PC-9 (cell line): ENCODE data around the gene MTPN. TPM values are rescaled to one million over a fixed set of nuclear protein-coding genes. Genes with fewer than 3 reads are reported as not detected.

Source experiments
- BruUV-seq: library from RNA; stranded (reverse); fragments of 400-500 nt; replicated peaks from 2 replicates; lab custom pipeline; 2021; lab: Mats Ljungman, UMichigan
- CTCF ChIA-PET: fragments of 300-600 bp; sonication (Branson Sonifier 250); formaldehyde crosslinking; loops from one replicate; lab custom pipeline; 2022; ENCODE audit warnings: antibody characterized with exemption; lab: Charles Lee
- POLR2A ChIA-PET: fragments of 300-600 bp; sonication (Branson Sonifier 250); formaldehyde crosslinking; loops from one replicate; lab custom pipeline; 2022; ENCODE audit warnings: antibody characterized with exemption; ENCODE audit not compliant: unreplicated experiment; lab: Charles Lee
- DNase-seq, 2 experiments: peaks; one replicate each; pipeline versions ENCODE4 v3.0.0 to v3.0.0-alpha.2; 2015 to 2022; ENCODE audit warnings: mixed read lengths in 1 of 2
- H2AFZ ChIP-seq: fragments of 200-600 bp; sonication (generic); 2 replicates; pipeline ENCODE4 v1.8.1; 2017; ENCODE audit warnings: antibody characterized with exemption
- H3F3A ChIP-seq: fragments of 200-600 bp; sonication (generic); 2 replicates; pipeline ENCODE4 v1.8.1; 2017; ENCODE audit warnings: antibody characterized with exemption, mild to moderate bottlenecking, low read depth; ENCODE audit not compliant: insufficient read depth
- H3K27ac ChIP-seq: fragments of 200-600 bp; sonication (generic); 2 replicates; pipeline ENCODE4 v1.6.1; 2016; ENCODE audit warnings: mixed run types
- H3K27me3 ChIP-seq: fragments of 200-600 bp; sonication (generic); 2 replicates; pipeline ENCODE4 v1.6.1; 2016; ENCODE audit warnings: low read depth, mixed run types; ENCODE audit not compliant: insufficient read depth
- H3K36me3 ChIP-seq: fragments of 200-600 bp; sonication (generic); 2 replicates; pipeline ENCODE4 v1.6.1; 2016; ENCODE audit warnings: low read depth, mixed run types
- H3K4me1 ChIP-seq: fragments of 200-600 bp; sonication (generic); replicated peaks from 2 replicates; pipeline ENCODE4 v1.6.1; 2016; ENCODE audit warnings: mixed run types; ENCODE audit not compliant: insufficient read depth
- H3K4me2 ChIP-seq: fragments of 200-600 bp; sonication (generic); 2 replicates; pipeline ENCODE4 v1.6.1; 2017; ENCODE audit warnings: mixed run types
- H3K4me3 ChIP-seq: fragments of 200-600 bp; sonication (generic); 2 replicates; pipeline ENCODE4 v1.6.1; 2016; ENCODE audit warnings: mixed run types
- H3K79me2 ChIP-seq: fragments of 200-600 bp; sonication (generic); 2 replicates; pipeline ENCODE4 v1.6.1; 2017; ENCODE audit warnings: low read depth, mixed run types
- H3K9me2 ChIP-seq: fragments of 200-600 bp; sonication (generic); 2 replicates; pipeline ENCODE4 v1.8.1; 2017; ENCODE audit warnings: mild to moderate bottlenecking; ENCODE audit not compliant: insufficient read depth
- H3K9me3 ChIP-seq: fragments of 200-600 bp; sonication (generic); 2 replicates; pipeline ENCODE4 v1.8.1; 2016; ENCODE audit warnings: low read depth; ENCODE audit not compliant: insufficient read depth
- H4K20me1 ChIP-seq: fragments of 200-600 bp; sonication (generic); 2 replicates; pipeline ENCODE4 v1.8.1; 2017; ENCODE audit not compliant: insufficient read depth
- EZH2 ChIP-seq: fragments of 200-600 bp; sonication (generic); IDR thresholded peaks from 2 replicates; pipeline ENCODE4 v1.8.0; 2017; ENCODE audit warnings: antibody characterized with exemption, low read depth
- intact Hi-C: fragments of 100-400 bp; cut with micrococcal nuclease; formaldehyde crosslinking; loops from one replicate; pipeline ENCODE4 v1.10.0; 2022; ENCODE audit not compliant: unreplicated experiment
- total RNA-seq: library from RNA; stranded (reverse); gene quantifications from 2 replicates; pipeline ENCODE4 v1.2.3, GENCODE V29; 2021
- TF ChIP-seq, protein P1 (sequence below): fragments of 200-600 bp; sonication (generic); conservative IDR thresholded peaks from 2 replicates; pipeline ENCODE4 v1.6.1; 2017; ENCODE audit warnings: mixed run types, antibody characterized with exemption, mild to moderate bottlenecking, moderate library complexity

MTPN gene
- total RNA-seq, 1 experiment from 2014 or later: 212 TPM

DNA sequence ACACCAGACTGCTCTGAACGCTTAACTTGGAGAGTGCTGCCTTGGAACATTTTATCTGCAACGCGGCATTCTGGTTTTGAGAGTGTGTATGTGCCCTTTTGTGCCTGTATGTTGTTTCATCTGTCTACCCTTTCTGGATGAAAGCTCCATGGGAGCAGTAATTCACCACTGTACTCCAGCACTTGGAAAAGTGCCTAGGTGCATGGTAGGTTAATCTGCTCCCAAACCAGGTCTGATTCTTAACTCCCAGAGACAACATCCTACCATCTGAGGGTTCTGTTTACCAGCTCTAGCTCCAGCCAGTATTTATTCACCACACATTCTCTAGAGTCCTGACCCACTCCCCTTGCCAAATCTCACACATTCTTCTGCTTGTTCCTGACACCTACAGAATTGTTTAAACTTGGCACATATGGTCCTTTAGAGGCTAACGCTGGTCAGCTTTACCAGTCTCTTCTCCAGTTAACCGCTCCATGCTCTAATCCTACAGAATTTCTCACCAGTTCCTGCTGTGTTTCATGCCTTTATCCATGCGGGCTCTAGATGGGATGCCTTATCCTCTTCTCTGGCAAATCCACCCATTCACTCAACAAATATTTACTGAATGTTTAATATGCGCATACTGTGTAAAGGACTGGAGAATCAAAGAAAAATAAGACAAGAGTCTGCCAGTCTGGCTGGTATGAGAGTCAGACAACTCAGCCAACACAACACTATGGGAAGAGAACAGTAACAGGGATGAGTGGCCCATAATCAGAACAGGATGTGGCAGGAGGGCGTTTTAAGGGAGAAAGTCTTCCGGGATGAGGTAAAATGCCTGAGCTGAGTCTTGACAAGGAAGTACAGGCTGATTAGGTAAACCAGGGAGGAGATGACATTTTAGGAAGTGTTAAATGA, 46.3 kb downstream of the MTPN start:
- no TSS peak for BruUV-seq
- peaks cover 38% of the 10 kb centered on the region for H3K79me2 ChIP-seq
- H2AFZ ChIP-seq: no peak overlapping the region
- DNase-seq: no peak
- intact Hi-C loops: no loop called here
- H3F3A ChIP-seq: peaks cover 6% of the 10 kb centered on the region; the same call in 1 of the 2 replicates
- H3K27ac ChIP-seq: no peak overlapping the region; the same call in 1 of the 2 replicates
- peaks cover 22% of the 10 kb centered on the region; the same call in 1 of the 2 replicates for H3K36me3 ChIP-seq
- no peak overlapping the region for H3K4me3 ChIP-seq
- no peaks in the 10 kb centered on the region for H3K27me3 ChIP-seq
- CTCF ChIA-PET: interaction anchor here (0.6 kb wide), 1 partner anchor 62 kb away, joined by 3 read pairs; no protein-coding TSS in a partner anchor
- H3K9me3 ChIP-seq: no peaks in the 10 kb centered on the region; the same call in 1 of the 2 replicates
- H3K9me2 ChIP-seq: no peaks in the 10 kb centered on the region
- H3K4me1 ChIP-seq: no peaks in the 10 kb centered on the region
- peaks cover 28% of the 10 kb centered on the region; the same call in 1 of the 2 replicates for H4K20me1 ChIP-seq
- H3K4me2 ChIP-seq: no peak overlapping the region
- TF ChIP-seq, protein P1, sequence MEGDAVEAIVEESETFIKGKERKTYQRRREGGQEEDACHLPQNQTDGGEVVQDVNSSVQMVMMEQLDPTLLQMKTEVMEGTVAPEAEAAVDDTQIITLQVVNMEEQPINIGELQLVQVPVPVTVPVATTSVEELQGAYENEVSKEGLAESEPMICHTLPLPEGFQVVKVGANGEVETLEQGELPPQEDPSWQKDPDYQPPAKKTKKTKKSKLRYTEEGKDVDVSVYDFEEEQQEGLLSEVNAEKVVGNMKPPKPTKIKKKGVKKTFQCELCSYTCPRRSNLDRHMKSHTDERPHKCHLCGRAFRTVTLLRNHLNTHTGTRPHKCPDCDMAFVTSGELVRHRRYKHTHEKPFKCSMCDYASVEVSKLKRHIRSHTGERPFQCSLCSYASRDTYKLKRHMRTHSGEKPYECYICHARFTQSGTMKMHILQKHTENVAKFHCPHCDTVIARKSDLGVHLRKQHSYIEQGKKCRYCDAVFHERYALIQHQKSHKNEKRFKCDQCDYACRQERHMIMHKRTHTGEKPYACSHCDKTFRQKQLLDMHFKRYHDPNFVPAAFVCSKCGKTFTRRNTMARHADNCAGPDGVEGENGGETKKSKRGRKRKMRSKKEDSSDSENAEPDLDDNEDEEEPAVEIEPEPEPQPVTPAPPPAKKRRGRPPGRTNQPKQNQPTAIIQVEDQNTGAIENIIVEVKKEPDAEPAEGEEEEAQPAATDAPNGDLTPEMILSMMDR: no peak
- TF ChIP-seq EZH2: no peak
- POLR2A ChIA-PET: no interaction called here

DNA sequence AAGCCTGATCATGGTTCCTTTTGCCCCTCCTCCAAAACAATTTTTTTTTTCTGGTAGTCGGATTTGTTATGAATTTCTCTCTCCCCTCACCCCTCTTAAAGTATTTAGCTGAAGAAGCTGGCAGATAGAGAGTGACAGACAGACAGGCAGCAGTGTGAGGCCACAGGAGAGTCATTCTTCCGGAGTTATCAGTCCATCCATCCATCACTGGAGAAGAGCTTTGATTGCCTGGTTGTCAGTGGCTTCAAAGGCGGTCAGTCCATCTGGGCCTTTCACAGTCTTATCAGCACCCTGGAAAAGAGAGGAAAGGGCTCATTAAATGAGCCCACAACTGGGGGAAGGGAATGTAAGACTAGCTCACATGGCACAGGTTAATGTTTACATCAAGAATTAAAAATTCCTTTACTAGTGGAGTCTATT, 47.4 kb downstream of the MTPN start:
- H3K4me3 ChIP-seq: no peak overlapping the region
- H3K9me3 ChIP-seq: no peaks in the 10 kb centered on the region; the same call in 1 of the 2 replicates
- H3F3A ChIP-seq: peaks cover 9% of the 10 kb centered on the region; the same call in 1 of the 2 replicates
- H3K9me2 ChIP-seq: no peaks in the 10 kb centered on the region
- peaks cover 28% of the 10 kb centered on the region; the same call in 1 of the 2 replicates for H4K20me1 ChIP-seq
- H3K4me2 ChIP-seq: no peak overlapping the region
- H3K79me2 ChIP-seq: peaks cover 33% of the 10 kb centered on the region
- H3K4me1 ChIP-seq: peaks cover 8% of the 10 kb centered on the region
- no peak overlapping the region for H3K27ac ChIP-seq
- TF ChIP-seq, protein P1: no peak
- no peak for TF ChIP-seq EZH2
- ChIA-PET POLR2A (interaction anchor here (0.5 to 0.6 kb wide), 2 partner anchors 163 to 1314 kb away, joined by 3 to 4 read pairs; no protein-coding TSS in a partner anchor), CTCF (interaction anchor here (0.6 kb wide), 1 partner anchor 61 kb away, joined by 3 read pairs; no protein-coding TSS in a partner anchor)
- no peak for DNase-seq
- BruUV-seq: no TSS peak
- no peaks in the 10 kb centered on the region for H3K27me3 ChIP-seq
- intact Hi-C loops: no loop called here
- no peak overlapping the region for H2AFZ ChIP-seq
- H3K36me3 ChIP-seq: peaks cover 22% of the 10 kb centered on the region; the same call in 1 of the 2 replicates

DNA sequence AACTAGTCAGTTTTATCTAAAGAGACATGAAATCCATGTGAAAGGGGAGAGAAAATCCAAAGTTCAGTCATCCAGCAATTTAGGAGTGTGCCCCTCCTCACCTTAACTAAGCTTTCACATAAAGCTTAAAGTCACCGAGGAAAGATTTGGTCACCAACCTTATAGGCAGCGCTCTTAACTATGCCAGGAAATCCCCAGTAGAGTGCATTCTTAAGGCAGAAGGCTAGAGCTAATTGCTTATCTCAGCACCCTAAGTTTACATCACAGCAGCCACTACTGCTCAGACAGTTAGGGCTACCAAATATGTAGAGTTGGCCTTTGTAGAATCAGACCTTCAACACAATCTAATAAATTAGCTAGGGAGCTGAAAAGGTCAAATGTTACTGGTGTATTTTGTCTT, 47.9 kb downstream of the MTPN start:
- Histone ChIP-seq H3K27me3 (no peaks in the 10 kb centered on the region), H3K4me1 (peaks cover 13% of the 10 kb centered on the region), H4K20me1 (peaks cover 28% of the 10 kb centered on the region; the same call in 1 of the 2 replicates), H2AFZ (no peak overlapping the region), H3K36me3 (peaks cover 22% of the 10 kb centered on the region; the same call in 1 of the 2 replicates), H3K79me2 (peaks cover 29% of the 10 kb centered on the region), H3K9me3 (no peaks in the 10 kb centered on the region; the same call in 1 of the 2 replicates), H3K27ac (no peak overlapping the region), H3F3A (peaks cover 14% of the 10 kb centered on the region; the same call in 1 of the 2 replicates), H3K9me2 (no peaks in the 10 kb centered on the region), H3K4me3 (no peak overlapping the region), H3K4me2 (no peak overlapping the region)
- CTCF ChIA-PET: no interaction called here
- BruUV-seq: no TSS peak
- TF ChIP-seq EZH2: no peak
- TF ChIP-seq, protein P1: no peak
- DNase-seq: no peak
- POLR2A ChIA-PET: interaction anchor here (0.5 to 0.6 kb wide), 2 partner anchors 162 to 1314 kb away, joined by 3 to 4 read pairs; no protein-coding TSS in a partner anchor
- intact Hi-C loops: no loop called here
